HL-60 (cell line): ENCODE data around the gene CAPRIN2.

ENCODE experiments used
- CTCF ChIP-seq: IDR thresholded peaks from one replicate; pipeline ENCODE4 v1.5.1; 2011; ENCODE audit warnings: low read length, control low read depth, inconsistent platforms; ENCODE audit not compliant: insufficient read depth
- GABPA ChIP-seq: IDR thresholded peaks from 2 replicates; pipeline ENCODE4 v1.6.1; 2012; ENCODE audit warnings: low read depth
- POLR2AphosphoS5 ChIP-seq: IDR thresholded peaks from 2 replicates; pipeline ENCODE4 v1.6.1; 2012; ENCODE audit warnings: low read depth
- REST ChIP-seq: IDR thresholded peaks from 2 replicates; pipeline ENCODE4 v1.6.1; 2012; ENCODE audit warnings: low read depth; ENCODE audit not compliant: insufficient replicate concordance

GRCh38 chr12:30753751-30754382 is 884 bp downstream of the CAPRIN2 start:
- no peak for TF ChIP-seq CTCF
- TF ChIP-seq GABPA: no peak
- no peak for TF ChIP-seq REST
- TF ChIP-seq POLR2AphosphoS5: no peak
